ENCODE measurements around the gene RAB3D.

RAB3D gene

GRCh38 chr19:11299946-11300810 lies 39.3 kb downstream of the RAB3D start:
- peak in 2 of 51 donors; percentile 5 to 64 for DNase-seq

- DNase-seq, result peak in 3 of 51 donors; percentile 4 to 56 (median 4)
Observed at GRCh38 chr19:11296264-11296663, 43.2 kb downstream of the RAB3D start.

- DNase-seq, result no peak
Observed at GRCh38 chr19:11295665-11296245, 43.7 kb downstream of the RAB3D start, which contains the start of gene TSPAN16. Gene TSPAN16, plus strand, starts transcription at chr19:11296160. Its CDS starts 138 bp downstream, at chr19:11296298.

- DNase-seq, result no peak
Observed at GRCh38 chr19:11295180-11295579, 44.3 kb downstream of the RAB3D start.

- DNase-seq, result peak in 50 of 51 donors; percentile 49 to 92 (median 84)
Observed at GRCh38 chr19:11293433-11294389, 45.7 kb downstream of the RAB3D start.

GRCh38 chr19:11291991-11292390 lies 47.5 kb downstream of the RAB3D start:
- DNase-seq, result no peak

GRCh38 chr19:11291415-11291814 lies 48.0 kb downstream of the RAB3D start:
- no peak for DNase-seq

GRCh38 chr19:11290256-11290655 lies 49.2 kb downstream of the RAB3D start:
- no peak for DNase-seq

GRCh38 chr19:11288349-11288748 lies 51.1 kb downstream of the RAB3D start:
- no peak for DNase-seq

GRCh38 chr19:11286312-11286974 lies 53.0 kb downstream of the RAB3D start:
- DNase-seq, result no peak

- no peak for DNase-seq
Observed at GRCh38 chr19:11284515-11284914, 54.9 kb downstream of the RAB3D start.

GRCh38 chr19:11281356-11282049 lies 58.0 kb downstream of the RAB3D start:
- DNase-seq, result no peak

GRCh38 chr19:11279505-11280236 lies 59.8 kb downstream of the RAB3D start:
- peak in 1 of 51 donors; percentile 7 for DNase-seq

GRCh38 chr19:11278670-11279069 lies 60.8 kb downstream of the RAB3D start:
- no peak for DNase-seq

- no peak for DNase-seq
Observed at GRCh38 chr19:11274533-11275086, 64.8 kb downstream of the RAB3D start.

GRCh38 chr19:11273989-11274388 lies 65.5 kb downstream of the RAB3D start:
- DNase-seq, result no peak

- no peak for DNase-seq
Observed at GRCh38 chr19:11273296-11273695, 66.2 kb downstream of the RAB3D start.
